ENCODE data around the gene PDXDC1. TPM values are rescaled to one million over a fixed set of nuclear protein-coding genes. Genes with fewer than 3 reads are reported as not detected.

Gene PDXDC1
- total and polyA plus RNA-seq, 2 donors (not counting 1 experiment from before 2014, with no cell fraction given): 48.1 to 103 TPM

- ATAC-seq (ENCODE audit: low read depth): no peak
- Histone ChIP-seq H3K4me1 (ENCODE audit: control insufficient read depth in 2 of 2, insufficient read depth in 2 of 2, low read length in 2 of 2) (no peaks in the 10 kb centered on the region), H3K9me3 (ENCODE audit: control extremely low read depth in 1 of 3, control insufficient read depth in 2 of 3, insufficient read depth in 1 of 3, low read length in 2 of 3) (no peaks in the 10 kb centered on the region), H3K4me2 (replicated peaks; ENCODE audit: low read depth, low read length, poor library complexity, severe bottlenecking) (no peak overlapping the region), H3K79me2 (ENCODE audit: control insufficient read depth, insufficient read depth, low read length) (no peaks in the 10 kb centered on the region), H3K9ac (ENCODE audit: low read length) (no peak overlapping the region), H3K36me3 (replicated peaks in 1 of 2; ENCODE audit: control extremely low read depth in 1 of 2, control insufficient read depth in 1 of 2, extremely low read depth in 1 of 2, insufficient read depth in 2 of 2, low read length in 1 of 2) (no peaks in the 10 kb centered on the region), H2AFZ (ENCODE audit: insufficient read depth, low read depth, low read length, poor library complexity, severe bottlenecking) (no peak overlapping the region), H3K27ac (ENCODE audit: low read length in 2 of 2) (no peak overlapping the region), H3K27me3 (replicated peaks in 1 of 4; ENCODE audit: control extremely low read depth in 1 of 4, control insufficient read depth in 3 of 4, insufficient read depth in 4 of 4, low read length in 3 of 4) (peaks cover 0 to 2% (median 0%) of the 10 kb centered on the region in 4 experiments), H3K4me3 (ENCODE audit: control extremely low read depth in 1 of 5, extremely low read depth in 1 of 5, insufficient read depth in 1 of 5, low read depth in 2 of 5, low read length in 4 of 5) (no peak overlapping the region), H4K20me1 (ENCODE audit: control insufficient read depth, insufficient read depth, low read length, poor library complexity, severe bottlenecking) (no peaks in the 10 kb centered on the region)
- peaks cover 7% of the 10 kb centered on the region for H3K27me3 Mint-ChIP-seq
- ChIA-PET POLR2A (interaction anchor here (0.6 kb wide), 1 partner anchor 1012 kb away, joined by 3 read pairs; no protein-coding TSS in a partner anchor), CTCF (no interaction called here)
- H3K9me3 Mint-ChIP-seq (ENCODE audit: insufficient read depth): no peaks in the 10 kb centered on the region
- H3K4me3 Mint-ChIP-seq: no peak overlapping the region
- no peaks in the 10 kb centered on the region for H3K4me1 Mint-ChIP-seq
- H3K27ac Mint-ChIP-seq: no peak overlapping the region
- WGBS (ENCODE audit: insufficient coverage): 94% methylated on average over 16 of the region's 16 CpGs
- no peak for TF ChIP-seq EZH2 (IDR thresholded peaks at IDR 0.05; ENCODE audit: borderline replicate concordance, insufficient read depth, low read depth, low read length, poor library complexity, severe bottlenecking)
- TF ChIP-seq, protein P1, sequence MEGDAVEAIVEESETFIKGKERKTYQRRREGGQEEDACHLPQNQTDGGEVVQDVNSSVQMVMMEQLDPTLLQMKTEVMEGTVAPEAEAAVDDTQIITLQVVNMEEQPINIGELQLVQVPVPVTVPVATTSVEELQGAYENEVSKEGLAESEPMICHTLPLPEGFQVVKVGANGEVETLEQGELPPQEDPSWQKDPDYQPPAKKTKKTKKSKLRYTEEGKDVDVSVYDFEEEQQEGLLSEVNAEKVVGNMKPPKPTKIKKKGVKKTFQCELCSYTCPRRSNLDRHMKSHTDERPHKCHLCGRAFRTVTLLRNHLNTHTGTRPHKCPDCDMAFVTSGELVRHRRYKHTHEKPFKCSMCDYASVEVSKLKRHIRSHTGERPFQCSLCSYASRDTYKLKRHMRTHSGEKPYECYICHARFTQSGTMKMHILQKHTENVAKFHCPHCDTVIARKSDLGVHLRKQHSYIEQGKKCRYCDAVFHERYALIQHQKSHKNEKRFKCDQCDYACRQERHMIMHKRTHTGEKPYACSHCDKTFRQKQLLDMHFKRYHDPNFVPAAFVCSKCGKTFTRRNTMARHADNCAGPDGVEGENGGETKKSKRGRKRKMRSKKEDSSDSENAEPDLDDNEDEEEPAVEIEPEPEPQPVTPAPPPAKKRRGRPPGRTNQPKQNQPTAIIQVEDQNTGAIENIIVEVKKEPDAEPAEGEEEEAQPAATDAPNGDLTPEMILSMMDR (IDR thresholded peaks at IDR 0.05): no peak
- intact Hi-C loops (cut with micrococcal nuclease): no loop called here
- DNase-seq: no peak
These were observed 19.1 kb upstream of the PDXDC1 start for GRCh38 chr16:14955546-14956231.

GRCh38 chr16:14957576-14958322 is 17.1 kb upstream of the PDXDC1 start:
- TF ChIP-seq EZH2 (IDR thresholded peaks at IDR 0.05; ENCODE audit: borderline replicate concordance, insufficient read depth, low read depth, low read length, poor library complexity, severe bottlenecking): no peak
- TF ChIP-seq, protein P1 (IDR thresholded peaks at IDR 0.05): no peak
- ChIA-PET CTCF (interaction anchor here (0.9 kb wide), 1 partner anchor 115 kb away, joined by 3 read pairs; no protein-coding TSS in a partner anchor), POLR2A (no interaction called here)
- Histone ChIP-seq H3K36me3 (replicated peaks in 1 of 2; ENCODE audit: control extremely low read depth in 1 of 2, control insufficient read depth in 1 of 2, extremely low read depth in 1 of 2, insufficient read depth in 2 of 2, low read length in 1 of 2) (no peaks in the 10 kb centered on the region), H3K9ac (ENCODE audit: low read length) (no peak overlapping the region), H3K27ac (ENCODE audit: low read length in 2 of 2) (no peak overlapping the region), H3K4me3 (ENCODE audit: control extremely low read depth in 1 of 5, extremely low read depth in 1 of 5, insufficient read depth in 1 of 5, low read depth in 2 of 5, low read length in 4 of 5) (no peak overlapping the region), H3K4me1 (ENCODE audit: control insufficient read depth in 2 of 2, insufficient read depth in 2 of 2, low read length in 2 of 2) (no peaks in the 10 kb centered on the region), H3K4me2 (replicated peaks; ENCODE audit: low read depth, low read length, poor library complexity, severe bottlenecking) (no peak overlapping the region), H3K27me3 (replicated peaks in 1 of 4; ENCODE audit: control extremely low read depth in 1 of 4, control insufficient read depth in 3 of 4, insufficient read depth in 4 of 4, low read length in 3 of 4) (peaks cover 0 to 4% (median 0%) of the 10 kb centered on the region in 4 experiments), H4K20me1 (ENCODE audit: control insufficient read depth, insufficient read depth, low read length, poor library complexity, severe bottlenecking) (no peaks in the 10 kb centered on the region), H2AFZ (ENCODE audit: insufficient read depth, low read depth, low read length, poor library complexity, severe bottlenecking) (no peak overlapping the region), H3K9me3 (ENCODE audit: control extremely low read depth in 1 of 3, control insufficient read depth in 2 of 3, insufficient read depth in 1 of 3, low read length in 2 of 3) (no peaks in the 10 kb centered on the region), H3K79me2 (ENCODE audit: control insufficient read depth, insufficient read depth, low read length) (no peaks in the 10 kb centered on the region)
- intact Hi-C loops (cut with micrococcal nuclease): no loop called here
- Mint-ChIP-seq H3K27me3 (peaks cover 12% of the 10 kb centered on the region), H3K4me1 (no peaks in the 10 kb centered on the region), H3K27ac (no peak overlapping the region), H3K4me3 (no peak overlapping the region), H3K9me3 (ENCODE audit: insufficient read depth) (no peaks in the 10 kb centered on the region)
- ATAC-seq (ENCODE audit: low read depth): no peak
- WGBS (ENCODE audit: insufficient coverage): 95% methylated on average over 25 of the region's 28 CpGs
- no peak for DNase-seq

All from B cell (primary cell).